Activated B cell treated with CpG ODN at 0.5 μM for 24 hours (primary cell): ENCODE results near the gene TNFRSF18. TPM values are rescaled to one million over a fixed set of nuclear protein-coding genes. Genes with fewer than 3 reads are reported as not detected.

ENCODE experiments used
- ATAC-seq: fragments of 200-7000 bp; cut with Tn5 transposase; one replicate; pipeline ENCODE4 v1.10.0; 2021; ENCODE audit warnings: low read depth, mild to moderate bottlenecking, moderate library complexity
- CTCF ChIA-PET: fragments of 350-600 bp; sonication (Branson Sonifier 250); formaldehyde crosslinking; loops from one replicate; lab custom pipeline; 2021; ENCODE audit warnings: antibody characterized with exemption; lab: Charles Lee
- POLR2A ChIA-PET: fragments of 350-600 bp; sonication (Branson Sonifier 250); formaldehyde crosslinking; loops from one replicate; lab custom pipeline; 2021; ENCODE audit warnings: antibody characterized with exemption; lab: Charles Lee
- DNase-seq: peaks from one replicate; pipeline ENCODE4 v3.0.0; 2022
- H3K27ac Mint-ChIP-seq: one replicate; pipeline ENCODE4 v1.8.0; 2020; ENCODE audit warnings: mixed read lengths
- H3K27me3 Mint-ChIP-seq: one replicate; pipeline ENCODE4 v1.8.0; 2021; ENCODE audit warnings: mixed read lengths
- H3K36me3 Mint-ChIP-seq: one replicate; pipeline ENCODE4 v1.8.0; 2021; ENCODE audit warnings: low read depth, mixed read lengths
- H3K4me1 Mint-ChIP-seq: one replicate; pipeline ENCODE4 v1.8.0; 2021; ENCODE audit warnings: mixed read lengths
- H3K4me3 Mint-ChIP-seq: one replicate; pipeline ENCODE4 v1.8.0; 2020; ENCODE audit warnings: mild to moderate bottlenecking, mixed read lengths
- H3K9me3 Mint-ChIP-seq: one replicate; pipeline ENCODE4 v1.8.0; 2020; ENCODE audit warnings: mixed read lengths
- CTCF ChIP-seq: fragments of 200-600 bp; IDR thresholded peaks from one replicate; pipeline ENCODE4 v1.8.0; 2022; ENCODE audit warnings: antibody characterized with exemption, mild to moderate bottlenecking
- intact Hi-C: fragments of 100-400 bp; cut with micrococcal nuclease; formaldehyde crosslinking; loops from one replicate; pipeline ENCODE4 v1.15.1; 2024
- total RNA-seq: library from RNA; stranded (reverse); gene quantifications from 2 replicates; pipeline ENCODE4 v1.2.3, GENCODE V29; 2022

Gene TNFRSF18
- total RNA-seq, 1 donor from 2014 or later, result 37.5 TPM

- H3K4me1 Mint-ChIP-seq, result peaks cover 3% of the 10 kb centered on the region
- H3K27me3 Mint-ChIP-seq, result no peaks in the 10 kb centered on the region
- H3K36me3 Mint-ChIP-seq, result no peaks in the 10 kb centered on the region
- DNase-seq, result no peak
- CTCF ChIA-PET, result no interaction called here
- H3K9me3 Mint-ChIP-seq, result peaks cover 12% of the 10 kb centered on the region
- no peak overlapping the region for H3K27ac Mint-ChIP-seq
- ATAC-seq, result no peak
- H3K4me3 Mint-ChIP-seq, result no peak overlapping the region
- POLR2A ChIA-PET, result no interaction called here
- TF ChIP-seq CTCF, result no peak
- intact Hi-C loops, result loop anchor here (5.0 kb wide), 1 partner anchor 52 kb away; the partner anchor contains the start of gene TNFRSF18
Measured at GRCh38 chr1:1155258-1155657, 51.1 kb downstream of the TNFRSF18 start.

GRCh38 chr1:1153874-1154273 lies 52.5 kb downstream of the TNFRSF18 start:
- intact Hi-C loops, result no loop called here
- TF ChIP-seq CTCF, result no peak
- ATAC-seq, result no peak
- POLR2A ChIA-PET, result interaction anchor here (0.6 kb wide), 1 partner anchor 27 kb away, joined by 4 read pairs; no protein-coding TSS in a partner anchor
- Mint-ChIP-seq H3K27ac (peak overlapping the region; percentile 69), H3K4me1 (peaks cover 4% of the 10 kb centered on the region), H3K36me3 (no peaks in the 10 kb centered on the region), H3K9me3 (peaks cover 12% of the 10 kb centered on the region), H3K4me3 (no peak overlapping the region), H3K27me3 (no peaks in the 10 kb centered on the region)
- CTCF ChIA-PET, result no interaction called here
- DNase-seq, result no peak

Other genes starting within 250 kb of the TNFRSF18 start
- gene NOC2L, start 247.3 kb downstream of the TNFRSF18 start, total RNA-seq, result 95.5 and 96.8 TPM in 2 replicates
- gene KLHL17, start 246.0 kb downstream of the TNFRSF18 start, total RNA-seq, result 15.1 and 16.4 TPM in 2 replicates
- 1.3 and 1.4 TPM in 2 replicates for gene PLEKHN1, start 240.1 kb downstream of the TNFRSF18 start, total RNA-seq
- not detected in 2 replicates for gene PERM1, start 224.5 kb downstream of the TNFRSF18 start, total RNA-seq
- 0.67 and 1.2 TPM in 2 replicates for gene HES4, start 206.5 kb downstream of the TNFRSF18 start, total RNA-seq
- 25.8 and 28.9 TPM in 2 replicates for gene ISG15, start 193.1 kb downstream of the TNFRSF18 start, total RNA-seq
- 25.8 and 27.1 TPM in 2 replicates for gene AGRN, start 186.5 kb downstream of the TNFRSF18 start, total RNA-seq
- not detected in 2 replicates for gene RNF223, start 132.3 kb downstream of the TNFRSF18 start, total RNA-seq
- 20.8 and 26.5 TPM in 2 replicates for gene C1orf159, start 90.5 kb downstream of the TNFRSF18 start, total RNA-seq
- gene TTLL10, start 32.7 kb downstream of the TNFRSF18 start, total RNA-seq, result 0.16 TPM in 1 of 2 replicates, not detected in the other
- 0.86 and 1.1 TPM in 2 replicates for gene TNFRSF4, start 7.6 kb upstream of the TNFRSF18 start, total RNA-seq
- gene SDF4, start 25.4 kb upstream of the TNFRSF18 start, total RNA-seq, result 94.4 and 97.9 TPM in 2 replicates
- gene B3GALT6, start 25.6 kb upstream of the TNFRSF18 start, total RNA-seq, result 20.9 and 22.1 TPM in 2 replicates
- 2.5 and 2.7 TPM in 2 replicates for gene C1QTNF12, start 40.1 kb upstream of the TNFRSF18 start, total RNA-seq
- 79.2 and 89.9 TPM in 2 replicates for gene UBE2J2, start 67.3 kb upstream of the TNFRSF18 start, total RNA-seq
- gene SCNN1D, start 73.8 kb upstream of the TNFRSF18 start, total RNA-seq, result 1.6 and 3.3 TPM in 2 replicates
- 16.2 and 26.1 TPM in 2 replicates for gene ACAP3, start 101.3 kb upstream of the TNFRSF18 start, total RNA-seq
- gene PUSL1, start 102.0 kb upstream of the TNFRSF18 start, total RNA-seq, result 11.9 and 12.6 TPM in 2 replicates
- gene INTS11, start 118.1 kb upstream of the TNFRSF18 start, total RNA-seq, result 131 and 151 TPM in 2 replicates
- 13.8 and 15.3 TPM in 2 replicates for gene CPTP, start 118.2 kb upstream of the TNFRSF18 start, total RNA-seq
- 2.5 and 2.7 TPM in 2 replicates for gene TAS1R3, start 124.7 kb upstream of the TNFRSF18 start, total RNA-seq
- gene DVL1, start 142.8 kb upstream of the TNFRSF18 start, total RNA-seq, result 29.3 and 30.7 TPM in 2 replicates
- gene MXRA8, start 152.0 kb upstream of the TNFRSF18 start, total RNA-seq, result 0.07 and 0.16 TPM in 2 replicates
- gene AURKAIP1, start 168.6 kb upstream of the TNFRSF18 start, total RNA-seq, result 91.5 and 105 TPM in 2 replicates
- gene CCNL2, start 192.7 kb upstream of the TNFRSF18 start, total RNA-seq, result 188 and 225 TPM in 2 replicates
- gene MRPL20, start 200.7 kb upstream of the TNFRSF18 start, total RNA-seq, result 134 and 136 TPM in 2 replicates
- gene ANKRD65, start 214.7 kb upstream of the TNFRSF18 start, total RNA-seq, result 0.13 TPM in 1 of 2 replicates, not detected in the other
- gene VWA1, start 229.1 kb upstream of the TNFRSF18 start, total RNA-seq, result not detected in 2 replicates
- gene ATAD3C, start 243.1 kb upstream of the TNFRSF18 start, total RNA-seq, result 0.58 and 0.86 TPM in 2 replicates